Mesendoderm (in vitro differentiated cells): ENCODE data around the gene IL17B.

Source experiments
- DNase-seq: peaks from one replicate; pipeline ENCODE4 v3.0.0; 2013
- H2AK5ac ChIP-seq: 2 replicates; pipeline ENCODE4 v1.6.1; 2013; ENCODE audit warnings: low read length, inconsistent platforms
- H2BK120ac ChIP-seq: 2 replicates; pipeline ENCODE4 v1.6.1; 2013; ENCODE audit warnings: low read depth, mild to moderate bottlenecking, low read length, moderate library complexity, mixed read lengths
- H2BK15ac ChIP-seq: replicated peaks from 2 replicates; pipeline ENCODE4 v1.6.1; 2013; ENCODE audit warnings: low read depth, mild to moderate bottlenecking, moderate library complexity
- H2BK5ac ChIP-seq: 2 replicates; pipeline ENCODE4 v1.6.1; 2013; ENCODE audit warnings: low read length, inconsistent platforms
- H3K18ac ChIP-seq: 2 replicates; pipeline ENCODE4 v1.6.1; 2013; ENCODE audit warnings: mild to moderate bottlenecking, low read length, mixed read lengths
- H3K23ac ChIP-seq: one replicate; pipeline ENCODE4 v1.6.1; 2013; ENCODE audit warnings: low read length
- H3K27ac ChIP-seq: 2 replicates; pipeline ENCODE4 v1.5.1; 2013; ENCODE audit warnings: low read depth, mild to moderate bottlenecking, inconsistent platforms, low read length, moderate library complexity
- H3K27me3 ChIP-seq: 2 replicates; pipeline ENCODE4 v1.6.1; 2013; ENCODE audit warnings: low read length, control low read depth, mild to moderate bottlenecking, inconsistent platforms; ENCODE audit not compliant: insufficient read depth, poor library complexity
- H3K36me3 ChIP-seq: 2 replicates; pipeline ENCODE4 v1.6.1; 2013; ENCODE audit warnings: low read length, inconsistent platforms; ENCODE audit not compliant: control insufficient read depth, insufficient read depth
- H3K4ac ChIP-seq: one replicate; pipeline ENCODE4 v1.6.1; 2013; ENCODE audit warnings: low read depth, mild to moderate bottlenecking, low read length, moderate library complexity
- H3K4me1 ChIP-seq: 2 replicates; pipeline ENCODE4 v1.6.1; 2013; ENCODE audit warnings: low read depth, low read length, inconsistent platforms; ENCODE audit not compliant: control insufficient read depth
- H3K4me2 ChIP-seq: 2 replicates; pipeline ENCODE4 v1.6.1; 2013; ENCODE audit warnings: low read length
- H3K4me3 ChIP-seq: 2 replicates; pipeline ENCODE4 v1.5.1; 2013; ENCODE audit warnings: mild to moderate bottlenecking, low read length
- H3K56ac ChIP-seq: one replicate; pipeline ENCODE4 v1.6.1; 2013; ENCODE audit warnings: low read length
- H3K79me1 ChIP-seq: 2 replicates; pipeline ENCODE4 v1.6.1; 2013; ENCODE audit warnings: low read length, inconsistent platforms
- H3K79me2 ChIP-seq: 2 replicates; pipeline ENCODE4 v1.6.1; 2013; ENCODE audit warnings: mild to moderate bottlenecking, low read length; ENCODE audit not compliant: control insufficient read depth, insufficient read depth
- H3K9ac ChIP-seq: 2 replicates; pipeline ENCODE4 v1.6.1; 2013; ENCODE audit warnings: low read length, inconsistent platforms
- H4K5ac ChIP-seq: one replicate; pipeline ENCODE4 v1.6.1; 2013; ENCODE audit warnings: low read length
- H4K8ac ChIP-seq: one replicate; pipeline ENCODE4 v1.6.1; 2013; ENCODE audit warnings: low read depth, mild to moderate bottlenecking, control low read depth, low read length, moderate library complexity
- WGBS: extraction: QIAGEN DNeasy Blood & Tissue Kit; methylation state at CpG from one replicate; pipeline ENCODE4 v1.1.7; 2013; ENCODE audit warnings: low lambda C conversion rate, missing lambda C conversion rate; ENCODE audit not compliant: insufficient coverage; ENCODE audit errors: extremely low coverage; 5-methylcytosine and 5-hydroxymethylcytosine counted together

Gene IL17B

GRCh38 chr5:149424371-149425315, 45.6 kb upstream of the IL17B start:
- H4K5ac ChIP-seq = no peak overlapping the region
- no peaks in the 10 kb centered on the region for H3K27me3 ChIP-seq
- no peak overlapping the region for H3K4ac ChIP-seq
- no peak overlapping the region for H3K23ac ChIP-seq
- H3K4me2 ChIP-seq = no peak overlapping the region
- H3K18ac ChIP-seq = peak overlapping the region; percentile 7
- H2BK5ac ChIP-seq = no peak overlapping the region
- DNase-seq = peak; percentile 83
- H2BK120ac ChIP-seq = no peak overlapping the region
- no peaks in the 10 kb centered on the region for H3K79me1 ChIP-seq
- H4K8ac ChIP-seq = no peak overlapping the region
- peak overlapping the region; percentile 41 for H2AK5ac ChIP-seq
- no peak overlapping the region for H2BK15ac ChIP-seq
- no peaks in the 10 kb centered on the region for H3K36me3 ChIP-seq
- peaks cover 8% of the 10 kb centered on the region for H3K4me1 ChIP-seq
- H3K9ac ChIP-seq = no peak overlapping the region
- no peak overlapping the region for H3K4me3 ChIP-seq
- WGBS = no CpG with 5 or more reads among the region's 10 CpGs
- H3K56ac ChIP-seq = no peak overlapping the region
- H3K79me2 ChIP-seq = no peaks in the 10 kb centered on the region
- no peak overlapping the region for H3K27ac ChIP-seq

GRCh38 chr5:149423794-149424268, 44.7 kb upstream of the IL17B start:
- Histone ChIP-seq H2AK5ac (no peak overlapping the region), H3K56ac (peak overlapping the region; percentile 79), H3K9ac (peak overlapping the region; percentile 36), H3K27ac (peak overlapping the region; percentile 51), H2BK120ac (no peak overlapping the region), H3K4me1 (peaks cover 8% of the 10 kb centered on the region), H3K4me3 (no peak overlapping the region), H4K5ac (no peak overlapping the region), H3K27me3 (no peaks in the 10 kb centered on the region), H3K4ac (peak overlapping the region; percentile 17), H4K8ac (no peak overlapping the region), H2BK15ac (no peak overlapping the region), H3K36me3 (no peaks in the 10 kb centered on the region), H3K79me2 (no peaks in the 10 kb centered on the region), H3K4me2 (no peak overlapping the region), H3K18ac (peak overlapping the region; percentile 7), H2BK5ac (no peak overlapping the region), H3K23ac (no peak overlapping the region), H3K79me1 (no peaks in the 10 kb centered on the region)
- DNase-seq = peak; percentile 50
- no CpG with 5 or more reads among the region's 7 CpGs for WGBS

GRCh38 chr5:149423049-149423793, 44.1 kb upstream of the IL17B start:
- no peaks in the 10 kb centered on the region for H3K79me2 ChIP-seq
- no peaks in the 10 kb centered on the region for H3K27me3 ChIP-seq
- peak overlapping the region; percentile 7 for H3K18ac ChIP-seq
- peak overlapping the region; percentile 80 for H3K56ac ChIP-seq
- peak overlapping the region; percentile 62 for H2AK5ac ChIP-seq
- no peak overlapping the region for H4K5ac ChIP-seq
- no peak overlapping the region for H3K4me3 ChIP-seq
- H4K8ac ChIP-seq = peak overlapping the region; percentile 70
- DNase-seq = no peak
- no peaks in the 10 kb centered on the region for H3K36me3 ChIP-seq
- H2BK5ac ChIP-seq = peak overlapping the region; percentile 23
- H3K27ac ChIP-seq = peak overlapping the region; percentile 55
- H3K4me1 ChIP-seq = peaks cover 8% of the 10 kb centered on the region
- peak overlapping the region; percentile 17 for H3K4ac ChIP-seq
- no peaks in the 10 kb centered on the region for H3K79me1 ChIP-seq
- H3K23ac ChIP-seq = no peak overlapping the region
- H2BK120ac ChIP-seq = no peak overlapping the region
- H2BK15ac ChIP-seq = no peak overlapping the region
- H3K4me2 ChIP-seq = no peak overlapping the region
- peak overlapping the region; percentile 36 for H3K9ac ChIP-seq
- WGBS = no CpG with 5 or more reads among the region's 9 CpGs

- Histone ChIP-seq H3K4me3 (no peak overlapping the region), H3K4me1 (peaks cover 11% of the 10 kb centered on the region)
- WGBS = no CpG with 5 or more reads among the region's 19 CpGs
Observed at GRCh38 chr5:149422366-149423048, 43.4 kb upstream of the IL17B start.

GRCh38 chr5:149421834-149422233, 42.7 kb upstream of the IL17B start:
- no peak overlapping the region for H4K8ac ChIP-seq
- no peak for DNase-seq
- peaks cover 12% of the 10 kb centered on the region for H3K4me1 ChIP-seq
- H2AK5ac ChIP-seq = no peak overlapping the region
- H2BK5ac ChIP-seq = no peak overlapping the region
- no peak overlapping the region for H3K27ac ChIP-seq
- H3K4me2 ChIP-seq = no peak overlapping the region
- H2BK15ac ChIP-seq = no peak overlapping the region
- no peak overlapping the region for H3K9ac ChIP-seq
- no peaks in the 10 kb centered on the region for H3K79me2 ChIP-seq
- H2BK120ac ChIP-seq = no peak overlapping the region
- no CpG with 5 or more reads among the region's 5 CpGs for WGBS
- no peak overlapping the region for H3K23ac ChIP-seq
- H3K56ac ChIP-seq = no peak overlapping the region
- no peak overlapping the region for H3K4me3 ChIP-seq
- H3K27me3 ChIP-seq = no peaks in the 10 kb centered on the region
- H3K4ac ChIP-seq = no peak overlapping the region
- H3K36me3 ChIP-seq = no peaks in the 10 kb centered on the region
- no peaks in the 10 kb centered on the region for H3K79me1 ChIP-seq
- no peak overlapping the region for H4K5ac ChIP-seq
- H3K18ac ChIP-seq = no peak overlapping the region

More at GRCh38 chr5:149422366-149423048, 43.4 kb upstream of the IL17B start:
- peak overlapping the region; percentile 55 for H3K27ac ChIP-seq
- no peak overlapping the region for H3K18ac ChIP-seq
- no peak overlapping the region for H2AK5ac ChIP-seq
- DNase-seq = peak; percentile 83
- H3K23ac ChIP-seq = no peak overlapping the region
- no peak overlapping the region for H4K5ac ChIP-seq
- no peaks in the 10 kb centered on the region for H3K79me2 ChIP-seq
- H3K4ac ChIP-seq = no peak overlapping the region
- H3K36me3 ChIP-seq = no peaks in the 10 kb centered on the region
- H2BK120ac ChIP-seq = no peak overlapping the region
- no peaks in the 10 kb centered on the region for H3K27me3 ChIP-seq
- no peak overlapping the region for H2BK15ac ChIP-seq
- H4K8ac ChIP-seq = no peak overlapping the region
- no peaks in the 10 kb centered on the region for H3K79me1 ChIP-seq
- no peak overlapping the region for H3K4me2 ChIP-seq
- peak overlapping the region; percentile 13 for H3K9ac ChIP-seq
- H3K56ac ChIP-seq = peak overlapping the region; percentile 80
- peak overlapping the region; percentile 23 for H2BK5ac ChIP-seq
